Stimulated activated CD8-positive, alpha-beta memory T cell treated with anti-CD3 and anti-CD28 coated beads, Interleukin-12 subunit alpha, Interleukin-12 subunit beta, amount 100 ng/mL, for 1 hour (primary cell): ENCODE data around the gene SELENOK.
"Not testable (repeated sequence)": the region's sequence is repeated elsewhere in the genome, so short reads cannot be mapped to it uniquely, and the experiment has no call there.

Experiments
- DNase-seq: peaks from one replicate; pipeline ENCODE4 v3.0.0-alpha.2; 2020; ENCODE audit warnings: low read depth

The SELENOK gene

DNA sequence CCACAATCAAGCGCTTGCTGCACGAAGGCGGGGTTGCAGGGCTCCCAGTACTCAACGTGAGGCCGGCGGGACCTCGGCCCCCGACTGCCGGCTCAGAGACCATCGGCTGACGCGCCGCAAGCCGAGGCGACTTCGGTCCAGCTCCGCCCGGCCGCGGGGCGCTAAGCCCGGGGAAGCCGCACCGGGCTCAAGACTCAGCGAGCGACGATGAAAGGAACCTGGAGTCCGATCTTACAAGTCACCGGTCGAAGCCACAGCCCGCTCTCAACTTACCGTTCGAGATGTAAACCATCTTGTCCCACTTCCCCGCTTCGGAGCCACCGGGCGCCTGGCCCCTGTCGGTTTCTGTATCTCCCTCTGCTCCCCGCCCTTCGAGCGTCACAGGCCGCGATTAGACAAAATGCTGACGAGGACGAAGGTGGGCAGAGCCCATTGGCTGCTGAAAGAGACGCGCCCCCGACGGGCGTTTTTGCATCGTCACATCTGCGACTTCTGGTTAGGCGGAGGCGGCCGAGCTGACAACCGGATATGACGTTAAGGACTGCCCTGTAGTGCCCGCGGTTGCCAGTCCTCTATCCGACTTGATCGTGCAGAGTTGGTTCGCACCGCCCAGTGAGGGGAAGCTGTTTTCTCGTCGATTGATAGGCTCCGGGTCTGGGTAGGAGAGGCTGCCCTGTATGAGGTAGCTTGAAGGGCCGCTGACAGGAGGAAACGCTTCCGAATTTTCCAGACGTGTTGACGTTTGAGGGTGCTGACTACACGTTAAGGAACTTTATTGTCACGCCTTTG lies at the start of gene SELENOK:
TSS of gene SELENOK (minus strand) at position 363 of the 789 bp plus-strand sequence.
- DNase-seq = peak; percentile 94

DNA sequence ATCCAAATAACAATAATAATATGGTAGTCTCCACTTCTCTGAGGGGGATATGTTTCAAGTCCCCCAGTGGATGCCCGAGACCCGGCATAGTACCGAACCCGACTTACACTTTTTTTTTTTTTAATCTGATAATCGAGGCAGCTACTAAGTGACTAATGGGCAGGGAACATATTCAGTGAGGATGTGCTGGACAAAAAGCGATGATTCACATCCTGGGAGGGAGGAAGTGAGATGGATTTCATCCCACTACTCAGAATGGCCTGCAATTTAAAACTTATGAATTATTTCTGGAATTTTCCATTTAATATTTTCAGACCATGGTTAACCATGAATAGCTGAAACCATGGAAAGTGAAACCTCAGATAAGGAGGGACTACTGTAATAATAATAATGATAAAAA lies 49.5 kb upstream of the SELENOK start:
- no peak for DNase-seq

DNA sequence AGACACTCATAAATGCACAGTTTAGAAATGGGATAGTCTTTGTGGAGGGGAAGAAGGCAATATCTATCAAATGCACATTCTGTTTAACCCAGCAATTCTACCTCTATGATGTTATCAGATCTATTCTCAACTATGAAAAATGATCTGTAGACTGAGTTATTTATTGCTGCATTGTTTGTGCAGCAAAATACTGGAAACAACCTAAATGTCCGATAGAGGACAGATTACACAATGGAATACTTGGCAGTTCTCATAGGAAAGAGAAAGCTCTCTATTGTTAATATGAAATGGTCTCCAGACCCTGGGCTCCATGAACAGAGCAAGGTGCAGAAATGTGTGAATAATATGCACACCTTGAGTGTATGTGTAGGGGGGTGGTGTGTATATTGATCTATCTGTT lies 49.0 kb upstream of the SELENOK start:
- DNase-seq = no peak

DNA sequence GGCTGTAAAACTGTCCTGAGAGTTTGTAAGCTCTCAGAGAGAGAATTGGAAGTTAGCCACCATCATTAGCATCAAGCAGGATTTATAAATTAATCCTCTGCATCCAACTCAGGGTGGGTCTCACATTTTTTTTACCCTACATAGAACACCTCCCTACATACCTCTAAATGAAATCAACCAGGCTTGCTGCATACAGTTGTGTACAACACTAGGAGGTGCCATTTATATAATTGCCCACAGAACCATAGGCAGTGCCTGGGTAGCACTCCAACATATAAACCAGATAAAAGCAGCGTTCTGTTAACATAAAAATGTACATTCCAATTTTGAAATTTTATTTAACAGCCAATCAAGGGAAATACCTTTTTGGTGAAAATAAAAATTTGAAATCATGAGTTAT lies 48.2 kb upstream of the SELENOK start:
- DNase-seq = no peak

DNA sequence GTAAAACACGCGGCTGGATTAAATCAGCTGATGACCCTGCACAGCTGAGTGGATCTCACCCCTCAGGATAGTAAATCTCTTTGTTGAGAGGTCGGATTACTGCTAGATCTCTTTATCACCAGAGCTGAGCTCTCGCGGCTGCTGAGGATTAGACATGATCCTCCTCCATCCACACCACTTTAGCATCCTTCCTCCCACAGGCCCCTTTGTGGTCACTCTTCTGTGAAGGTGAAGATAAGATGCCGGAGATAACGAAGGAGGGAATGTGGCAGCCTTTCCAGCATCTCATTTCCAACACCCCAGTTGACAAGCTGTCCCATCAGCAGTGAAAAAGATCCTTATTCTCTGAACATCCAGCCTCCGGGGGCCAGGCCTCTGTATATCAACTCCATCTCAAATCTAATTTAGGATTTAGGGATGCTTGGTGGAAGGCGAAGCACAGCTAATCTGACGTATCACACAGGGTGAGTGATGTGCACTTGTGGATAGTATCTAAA lies 47.5 kb upstream of the SELENOK start:
- no peak for DNase-seq

DNA sequence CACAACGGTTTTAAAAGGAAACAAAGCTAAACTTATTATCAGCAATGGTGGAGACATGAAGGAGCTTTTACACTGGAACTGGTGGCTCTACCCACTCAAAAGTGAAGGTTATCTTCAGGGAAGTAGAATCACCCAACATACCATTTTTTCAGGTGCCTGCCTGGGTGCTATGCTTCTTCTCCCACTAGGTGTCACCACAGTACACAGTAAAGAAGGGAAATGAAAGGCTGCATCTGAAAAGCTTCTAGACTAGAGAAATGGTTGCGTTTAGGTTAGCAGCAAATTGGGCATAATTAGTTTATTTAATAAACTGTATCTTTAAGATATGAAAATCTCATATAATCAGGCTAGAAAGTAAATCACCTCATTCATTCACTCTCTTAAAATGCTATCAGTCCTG lies 47.0 kb upstream of the SELENOK start:
- no peak for DNase-seq

DNA sequence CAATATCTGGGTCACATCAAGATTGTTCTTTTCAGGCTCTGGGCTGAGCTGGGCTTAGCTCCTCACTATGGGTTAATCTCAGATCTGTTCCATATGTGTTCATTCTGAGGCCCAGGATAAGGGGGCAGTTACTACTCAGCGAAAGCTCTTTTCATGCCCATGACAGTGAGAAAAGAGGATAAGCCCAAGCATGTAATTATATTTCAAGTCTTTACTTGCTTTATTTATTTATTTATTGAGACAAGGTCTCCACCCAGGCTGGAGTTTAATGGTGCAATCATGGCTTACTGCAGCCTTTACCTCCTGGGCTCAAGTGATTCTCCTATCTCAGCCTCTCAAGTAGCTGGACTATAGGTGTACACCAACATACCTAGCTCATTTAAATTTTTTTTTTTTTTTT lies 44.7 kb upstream of the SELENOK start:
- no peak for DNase-seq

DNA sequence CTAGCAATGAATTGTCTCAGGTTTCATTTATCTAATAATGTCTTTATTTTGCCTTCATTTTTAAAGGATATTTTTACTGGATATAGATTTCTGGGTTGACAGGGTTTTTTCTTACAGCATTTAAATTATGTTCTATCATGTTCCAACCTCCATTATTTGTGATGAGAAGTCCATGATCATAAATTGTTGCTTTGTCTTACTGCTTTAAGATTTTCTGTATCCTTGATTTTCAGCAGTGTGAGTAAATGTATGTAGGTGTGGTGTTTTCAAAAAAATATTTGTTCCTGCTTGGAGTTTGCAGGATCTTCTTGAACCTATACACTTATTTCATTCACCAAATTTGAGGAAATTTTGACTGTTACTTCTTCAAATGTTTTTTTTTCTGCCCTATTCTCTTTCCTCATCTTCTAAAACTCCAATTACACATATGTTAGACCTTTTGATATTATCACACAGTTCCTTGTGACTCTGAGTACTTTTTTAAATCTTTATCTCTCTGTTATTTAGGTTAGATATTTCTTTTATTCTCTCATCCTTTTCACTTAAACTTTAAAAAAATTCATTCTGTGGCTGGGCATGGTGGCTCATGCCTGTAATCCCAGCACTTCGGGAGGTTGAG lies 43.7 kb upstream of the SELENOK start:
- DNase-seq = no peak

DNA sequence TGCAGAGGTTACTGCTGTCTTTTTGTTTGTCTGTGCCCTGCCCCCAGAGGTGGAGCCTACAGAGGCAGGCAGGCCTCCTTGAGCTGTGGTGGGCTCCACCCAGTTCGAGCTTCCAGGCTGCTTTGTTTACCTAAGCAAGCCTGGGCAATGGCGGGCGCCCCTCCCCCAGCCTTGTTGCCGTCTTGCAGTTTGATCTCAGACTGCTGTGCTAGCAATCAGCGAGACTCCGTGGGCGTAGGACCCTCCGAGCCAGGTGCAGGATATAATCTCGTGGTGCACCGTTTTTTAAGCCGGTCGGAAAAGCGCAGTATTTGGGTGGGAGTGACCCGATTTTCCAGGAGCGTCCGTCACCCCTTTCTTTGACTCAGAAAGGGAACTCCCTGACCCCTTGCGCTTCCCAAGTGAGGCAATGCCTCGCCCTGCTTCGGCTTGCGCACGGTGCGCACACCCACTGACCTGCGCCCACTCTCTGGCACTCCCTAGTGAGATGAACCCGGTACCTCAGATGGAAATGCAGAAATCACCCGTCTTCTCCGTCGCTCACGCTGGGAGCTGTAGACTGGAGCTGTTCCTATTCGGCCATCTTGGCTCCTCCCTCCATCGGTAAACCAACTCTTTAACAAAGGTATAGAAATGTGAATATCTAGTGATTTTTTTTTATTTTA lies 35.7 kb upstream of the SELENOK start:
- DNase-seq = not testable (repeated sequence)

DNA sequence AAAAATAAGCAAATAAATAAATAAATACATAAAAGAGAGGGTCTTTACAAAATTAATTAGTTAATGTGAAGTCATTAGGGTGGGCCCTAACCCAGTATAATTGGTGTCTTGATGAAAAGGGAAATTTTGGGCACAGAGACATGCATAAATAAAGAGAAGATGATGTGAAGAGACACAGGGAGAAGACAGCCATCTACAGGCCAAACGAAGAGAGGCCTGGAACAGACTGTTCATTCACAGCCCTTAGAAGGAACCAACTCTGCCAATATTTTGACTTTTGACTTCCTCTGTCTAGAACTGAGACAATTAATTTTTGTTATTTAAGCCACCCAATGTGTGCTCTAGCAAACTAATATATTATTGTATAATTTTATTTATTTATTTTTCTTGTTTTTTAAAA lies 29.6 kb upstream of the SELENOK start:
- DNase-seq = no peak

DNA sequence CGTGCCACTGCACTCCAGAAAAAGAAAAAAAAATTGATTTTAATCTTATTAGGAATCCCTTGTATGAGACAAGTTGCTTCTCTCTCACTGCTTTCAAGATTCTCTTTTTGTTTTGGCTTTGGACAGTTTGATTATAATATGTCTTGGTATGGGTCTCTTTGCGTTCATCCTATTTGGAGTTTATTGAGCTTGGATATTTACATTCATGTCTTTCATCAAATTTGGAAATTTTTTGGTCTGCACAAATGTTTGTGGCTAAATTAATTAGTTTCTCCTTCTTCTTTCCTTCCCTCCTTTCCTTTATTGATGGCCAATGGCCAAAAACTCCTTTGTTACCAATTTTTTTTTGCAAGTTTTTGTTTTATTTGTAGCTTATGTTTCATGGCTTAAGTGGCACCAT lies 28.1 kb upstream of the SELENOK start:
- DNase-seq = no peak

DNA sequence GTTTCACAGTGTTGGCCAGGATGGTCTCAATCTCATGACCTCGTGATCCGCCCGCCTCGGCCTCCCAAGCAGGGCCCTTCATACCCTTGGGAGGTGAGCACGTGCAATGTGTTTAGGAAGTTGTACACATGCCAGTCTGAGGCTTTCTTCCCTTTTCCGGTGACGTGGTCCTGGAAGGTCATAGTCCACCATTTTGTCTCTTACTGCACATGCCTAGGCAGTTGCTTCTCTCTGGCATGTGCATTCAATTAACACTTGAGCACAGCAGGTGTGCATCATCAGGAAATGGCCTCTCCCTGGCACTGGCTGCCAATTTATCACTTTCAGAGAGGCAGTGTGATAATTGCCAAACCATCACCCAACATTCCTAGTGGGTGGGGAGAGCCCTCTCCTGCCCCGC lies 21.7 kb upstream of the SELENOK start:
- no peak for DNase-seq

DNA sequence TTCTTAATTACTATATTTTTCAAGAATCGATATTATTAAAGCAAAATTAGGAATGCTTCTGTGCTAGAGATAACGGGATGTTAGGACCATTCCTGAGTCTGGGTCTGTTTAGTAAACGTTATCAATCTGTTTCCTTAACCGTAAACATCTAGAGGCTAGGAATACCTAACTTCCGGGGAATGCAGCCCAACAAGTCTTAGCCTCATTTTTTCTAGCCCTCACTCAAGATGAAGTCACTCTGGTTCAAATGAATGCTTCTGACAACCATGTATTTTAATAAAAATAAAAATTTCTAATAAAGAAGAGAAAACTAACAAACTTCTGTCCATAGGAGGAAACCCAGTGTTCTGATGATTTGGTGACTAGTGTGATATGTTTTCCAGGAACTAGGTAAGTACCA lies 11.1 kb upstream of the SELENOK start:
- DNase-seq = no peak

DNA sequence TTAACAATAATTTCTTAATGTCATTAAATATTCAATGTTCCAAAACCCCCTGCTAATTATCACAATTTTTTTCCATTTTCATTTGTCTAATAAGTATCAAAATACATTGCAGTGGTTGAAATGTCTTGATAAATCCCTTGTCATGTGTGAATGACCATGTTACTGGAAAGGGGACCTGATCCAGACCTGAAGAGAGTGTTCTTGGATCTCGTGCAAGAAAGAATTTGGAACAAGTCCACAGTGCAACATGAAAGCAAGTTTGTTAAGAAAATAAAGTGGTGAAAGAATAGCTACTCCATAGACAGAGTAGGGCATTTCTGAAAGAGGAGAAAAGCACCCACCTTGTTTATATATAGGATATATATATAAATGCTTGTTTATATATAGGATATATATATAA lies 10.4 kb upstream of the SELENOK start:
- no peak for DNase-seq

DNA sequence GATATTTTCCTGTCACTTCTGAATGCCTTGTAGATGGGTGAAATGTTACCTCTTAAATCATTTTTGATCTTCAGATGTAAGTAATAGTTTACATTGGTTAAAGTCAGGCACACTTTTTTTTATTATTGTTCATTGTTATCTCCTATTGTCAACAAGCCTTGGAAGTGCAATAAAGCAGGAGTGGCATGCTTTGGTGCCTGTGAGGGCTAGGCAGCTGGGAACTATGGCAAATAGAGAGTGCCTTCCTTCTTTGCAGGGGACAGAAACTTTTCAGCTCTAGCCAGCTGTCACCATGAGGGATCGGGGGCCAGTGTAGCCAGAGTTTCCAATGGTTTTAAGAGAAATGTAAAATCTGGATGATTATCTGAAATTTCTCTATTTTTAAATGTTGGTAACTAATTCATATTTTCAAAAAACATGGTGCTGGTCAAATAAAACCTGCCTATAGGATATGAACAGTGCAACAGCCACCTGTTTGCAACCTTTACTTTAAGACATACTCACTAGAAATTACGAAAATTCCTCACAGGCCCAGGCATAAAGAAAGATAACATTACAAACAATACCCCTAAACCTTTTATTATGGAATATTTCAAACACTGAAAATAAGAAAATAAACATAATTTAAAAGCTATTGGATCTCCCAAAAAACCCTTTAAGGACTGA lies 9.1 kb upstream of the SELENOK start:
- no peak for DNase-seq

DNA sequence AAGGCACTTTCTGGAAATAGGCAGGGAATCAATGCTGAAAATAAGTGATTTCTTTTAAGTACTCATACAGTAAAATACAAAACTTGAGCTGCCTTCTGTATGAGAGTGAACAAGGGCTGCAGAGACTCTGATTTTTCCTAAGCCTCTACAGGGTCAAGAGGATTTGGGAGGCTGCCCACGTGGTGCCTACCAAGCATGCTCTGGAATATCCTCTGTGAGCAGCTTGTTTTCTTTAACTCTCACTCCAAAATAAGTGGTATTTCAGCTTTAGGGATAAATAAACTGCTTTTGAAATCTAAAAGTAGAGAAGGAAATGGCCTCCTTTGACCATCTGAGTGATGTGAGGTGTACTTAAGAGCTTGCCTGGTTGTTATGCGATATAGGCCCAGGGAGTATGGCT lies 8.1 kb upstream of the SELENOK start:
- DNase-seq = no peak

DNA sequence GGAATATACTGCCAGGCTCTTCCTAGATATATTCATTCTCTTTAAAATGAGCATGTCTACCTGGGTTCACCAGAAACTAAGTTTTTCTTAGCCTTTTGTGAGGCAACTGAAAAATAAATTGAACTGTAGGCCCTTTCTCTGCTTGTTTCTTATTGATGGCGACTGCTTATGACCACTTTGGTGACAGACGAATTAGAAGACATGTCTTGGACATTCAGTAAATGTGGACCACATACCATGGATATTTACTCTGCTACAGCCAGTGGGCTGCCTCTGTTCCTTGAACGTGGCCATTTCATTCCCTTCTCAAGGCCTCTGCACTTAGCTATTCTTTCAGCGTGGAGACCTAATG lies 603 bp upstream of the SELENOK start:
- DNase-seq = no peak

DNA sequence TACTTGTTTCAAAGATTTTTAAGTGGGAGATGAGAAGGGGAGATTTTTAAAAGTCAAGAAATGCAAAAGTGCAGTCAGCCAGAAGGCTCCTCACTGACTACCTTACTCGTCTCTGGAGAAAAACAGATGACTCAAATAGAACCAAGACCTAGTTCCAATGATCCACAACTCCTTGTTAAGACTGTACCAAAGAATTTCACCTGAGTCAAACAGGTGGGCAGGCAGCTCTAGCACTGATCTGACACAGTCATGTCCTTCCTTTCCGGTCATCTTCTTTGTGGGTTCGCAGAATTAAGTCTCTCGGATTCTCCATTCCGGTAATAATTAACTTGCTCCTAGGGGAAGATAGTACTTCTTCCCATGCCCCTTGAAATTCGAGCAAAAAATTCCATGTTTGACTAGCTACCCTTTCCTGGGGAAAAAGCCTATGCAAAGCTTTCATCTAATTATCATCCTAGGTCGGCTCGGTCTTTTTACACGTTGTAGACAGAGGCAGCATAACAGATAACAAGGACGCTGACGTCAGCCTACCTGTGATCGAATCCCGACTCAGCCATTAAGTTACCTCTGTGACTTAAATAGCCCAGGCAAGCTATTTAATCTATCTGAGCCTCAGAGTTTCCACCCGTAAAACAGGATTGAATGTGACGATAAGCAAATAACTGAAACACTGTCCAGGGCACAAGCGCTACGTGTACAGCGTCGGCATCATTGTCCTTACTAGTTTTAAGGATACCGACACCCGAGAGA lies 758 bp downstream of the SELENOK start:
- DNase-seq = peak; percentile 30

DNA sequence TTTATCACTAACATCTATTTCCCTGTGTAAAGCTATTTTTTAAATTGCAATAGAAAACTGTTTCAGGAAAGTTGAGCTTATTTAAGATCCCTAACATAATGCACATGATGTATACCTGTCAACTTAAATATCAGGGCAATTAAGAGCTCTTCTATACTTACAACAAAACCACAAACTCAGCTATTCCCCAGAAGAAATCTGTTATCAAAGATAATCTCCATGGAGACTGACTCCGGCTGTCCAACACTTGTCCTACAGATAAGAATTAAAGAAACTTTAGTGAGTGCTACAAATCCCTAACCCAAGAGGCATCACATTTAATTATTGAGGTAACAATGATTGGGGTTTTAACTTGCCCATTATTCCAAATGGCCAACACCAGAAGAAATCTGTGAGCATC lies 3.4 kb downstream of the SELENOK start:
- DNase-seq = no peak

DNA sequence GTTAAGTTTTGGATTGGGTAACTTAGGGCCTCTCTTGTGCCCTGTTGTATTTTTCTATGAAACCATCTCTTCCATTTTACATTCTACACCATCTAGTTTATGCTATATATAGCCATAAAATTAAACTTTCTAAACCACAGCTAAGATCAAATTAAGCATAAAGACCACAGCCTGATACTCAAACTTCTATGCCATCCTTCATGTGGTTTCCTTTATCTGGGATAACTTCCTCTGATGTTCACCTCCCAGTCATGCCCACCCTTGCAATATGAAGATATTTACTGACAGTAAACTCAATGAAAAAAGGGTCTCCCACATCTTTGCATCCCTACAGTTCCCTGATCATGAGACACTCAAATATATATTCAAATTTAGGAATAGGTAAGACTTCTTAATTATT lies 4.2 kb downstream of the SELENOK start:
- DNase-seq = no peak

DNA sequence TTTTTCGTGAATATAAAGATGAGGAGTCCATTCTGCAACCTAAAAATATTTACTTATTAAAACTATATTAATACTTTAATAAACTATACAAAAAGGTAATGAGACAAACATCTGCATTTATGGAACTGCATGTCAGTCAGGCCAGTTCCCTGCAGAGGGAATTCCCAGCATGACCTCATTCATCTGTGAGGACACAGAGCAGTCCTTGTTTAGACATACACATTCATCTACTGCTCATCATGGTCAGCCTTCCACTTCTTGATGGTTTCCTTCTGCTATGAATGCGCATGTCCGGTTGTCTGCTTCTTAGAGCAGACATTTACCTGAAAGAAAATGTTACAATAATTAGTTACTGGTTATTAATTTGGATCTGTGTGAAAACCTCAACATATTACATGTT lies 6.4 kb downstream of the SELENOK start:
- DNase-seq = no peak

DNA sequence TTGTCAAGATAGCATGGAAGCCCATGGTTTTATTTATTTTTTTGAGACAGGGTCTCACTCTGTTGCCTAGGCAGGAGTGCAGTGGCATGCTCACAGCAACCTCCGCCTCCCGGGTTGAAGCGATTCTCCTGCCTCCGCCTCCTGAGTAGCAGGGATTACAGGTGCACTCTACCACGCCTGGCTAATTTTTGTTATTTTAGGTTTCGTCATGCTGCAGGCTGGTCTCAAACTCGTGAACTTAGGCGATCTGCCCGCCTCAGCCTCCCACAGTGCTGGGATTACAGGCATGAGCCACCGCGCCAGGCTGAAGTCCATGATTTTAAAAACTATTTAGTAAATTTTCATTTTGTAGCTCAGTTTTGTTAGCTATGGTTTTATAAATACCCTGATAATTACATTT lies 7.0 kb downstream of the SELENOK start:
- DNase-seq = no peak
